ENCODE data around the gene MLLT3.

- TF ChIP-seq POLR2A (IDR thresholded peaks at IDR 0.05) (no peak), CTCF (IDR thresholded peaks at IDR 0.05) (no peak), POLR2AphosphoS5 (IDR thresholded peaks at IDR 0.05) (no peak)
Observed at GRCh38 chr9:20396509-20396908, 225.8 kb downstream of the MLLT3 start.
